Mesothelial cell of epicardium (in vitro differentiated cells): ENCODE data around the gene PRR15L. TPM values are rescaled to one million over a fixed set of nuclear protein-coding genes. Genes with fewer than 3 reads are reported as not detected.

Experiments used
- DNase-seq, 2 experiments: peaks; one replicate each; pipeline ENCODE4 v3.0.0; 2021; ENCODE audit warnings: low spot score in 2 of 2; ENCODE audit not compliant: unreplicated experiment in 2 of 2
- H3K27ac Mint-ChIP-seq: 2 replicates; pipeline ENCODE4 v1.8.0; 2021; ENCODE audit warnings: mixed read lengths
- H3K27me3 Mint-ChIP-seq: 2 replicates; pipeline ENCODE4 v1.8.0; 2021; ENCODE audit warnings: low read depth, mixed read lengths
- H3K36me3 Mint-ChIP-seq: 2 replicates; pipeline ENCODE4 v1.8.0; 2021; ENCODE audit warnings: mixed read lengths
- H3K4me1 Mint-ChIP-seq: 2 replicates; pipeline ENCODE4 v1.8.0; 2021; ENCODE audit warnings: mixed read lengths
- H3K4me3 Mint-ChIP-seq: 2 replicates; pipeline ENCODE4 v1.8.0; 2021; ENCODE audit warnings: mild to moderate bottlenecking, moderate library complexity, mixed read lengths
- H3K9me3 Mint-ChIP-seq: 2 replicates; pipeline ENCODE4 v1.8.0; 2021; ENCODE audit warnings: mixed read lengths
- CTCF ChIP-seq: fragments of 200-600 bp; sonication (generic); IDR thresholded peaks from one replicate; pipeline ENCODE4 v1.5.0; 2021; ENCODE audit warnings: antibody characterized with exemption; ENCODE audit not compliant: unreplicated experiment
- total RNA-seq: library from RNA; stranded (reverse); gene quantifications from 3 replicates; pipeline ENCODE4 v1.2.1, GENCODE V29; 2021

Gene PRR15L
- total RNA-seq, 1 donor from 2014 or later: 3.4 TPM

DNA sequence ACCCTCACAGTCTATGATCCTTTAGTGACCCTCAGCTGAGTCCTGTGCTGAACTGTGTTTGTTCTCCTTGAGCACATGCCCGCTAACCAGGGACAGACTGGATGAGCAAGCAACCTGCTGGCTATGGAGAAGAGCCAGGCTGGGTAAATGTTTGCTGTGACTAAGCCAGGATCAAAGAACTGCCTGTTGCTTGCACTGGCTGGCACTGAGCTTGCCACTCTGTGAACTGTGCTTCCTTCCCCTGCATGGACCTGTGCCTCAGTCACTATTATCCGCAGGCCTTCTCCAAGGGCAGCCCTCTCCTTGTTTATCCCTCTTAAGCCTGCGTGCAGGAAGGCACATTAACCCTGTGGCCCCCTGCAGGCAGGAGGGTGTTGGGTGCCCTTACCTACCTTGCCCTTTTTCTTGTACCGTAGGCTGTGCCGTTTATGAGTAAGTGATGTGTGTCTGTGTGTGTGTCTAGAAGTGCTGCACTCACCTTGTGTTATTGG lies 8.9 kb downstream of the PRR15L start:
- no peak for DNase-seq
- H3K4me1 Mint-ChIP-seq: peaks cover 15% of the 10 kb centered on the region
- H3K4me3 Mint-ChIP-seq: no peak overlapping the region
- H3K36me3 Mint-ChIP-seq: no peaks in the 10 kb centered on the region
- TF ChIP-seq CTCF: no peak
- no peaks in the 10 kb centered on the region for H3K9me3 Mint-ChIP-seq
- H3K27ac Mint-ChIP-seq: no peak overlapping the region
- no peaks in the 10 kb centered on the region for H3K27me3 Mint-ChIP-seq

DNA sequence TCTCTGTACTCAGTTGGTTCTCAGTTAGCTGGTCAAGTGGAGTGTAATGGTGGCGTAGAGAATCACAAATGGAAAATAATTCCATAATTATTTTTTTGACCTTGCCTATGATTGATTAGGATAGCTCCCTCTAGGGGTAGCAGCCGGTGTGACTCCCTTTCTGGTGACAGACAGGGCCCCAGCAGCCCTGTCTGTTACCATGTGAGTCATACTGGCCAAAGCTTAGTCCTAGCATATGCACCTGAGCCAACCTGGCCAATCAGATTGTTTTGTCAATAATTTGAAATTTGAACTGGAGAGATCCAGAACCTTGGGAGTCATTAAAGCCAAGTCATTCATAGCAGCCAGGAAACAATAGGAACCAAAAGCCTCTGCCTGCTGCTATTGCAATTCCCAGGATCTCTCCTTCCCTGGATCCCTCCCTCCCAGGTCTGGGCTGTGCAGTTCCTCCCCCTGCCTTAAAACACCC lies 10.7 kb downstream of the PRR15L start:
- Mint-ChIP-seq H3K4me3 (no peak overlapping the region), H3K36me3 (no peaks in the 10 kb centered on the region), H3K4me1 (peaks cover 16% of the 10 kb centered on the region), H3K27me3 (no peaks in the 10 kb centered on the region), H3K9me3 (no peaks in the 10 kb centered on the region), H3K27ac (no peak overlapping the region)
- peak; percentile 68 for TF ChIP-seq CTCF
- DNase-seq: peak in 1 of 2 experiments; percentile 64

DNA sequence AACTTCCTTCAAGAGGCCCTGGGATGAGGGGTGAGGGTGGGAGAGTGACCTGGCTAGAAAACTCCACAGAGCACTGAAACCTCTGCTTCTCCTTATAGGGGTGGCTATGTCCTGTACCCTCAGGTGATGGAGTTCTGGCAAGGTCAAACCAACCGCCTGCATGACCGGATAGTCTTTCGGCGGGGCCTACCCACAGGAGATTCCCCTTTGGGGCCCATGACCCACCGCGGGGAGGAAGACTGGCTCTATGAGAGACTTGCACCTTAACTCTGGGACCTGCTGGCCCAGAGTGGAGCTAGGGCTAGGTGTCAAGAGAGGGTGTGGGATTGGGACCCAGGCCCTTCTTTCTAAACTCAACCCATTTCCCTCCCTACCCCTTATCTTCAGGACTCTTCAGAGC lies 11.2 kb downstream of the PRR15L start:
- H3K4me1 Mint-ChIP-seq: peaks cover 18% of the 10 kb centered on the region
- no peaks in the 10 kb centered on the region for H3K27me3 Mint-ChIP-seq
- TF ChIP-seq CTCF: no peak
- no peak for DNase-seq
- H3K36me3 Mint-ChIP-seq: no peaks in the 10 kb centered on the region
- H3K4me3 Mint-ChIP-seq: no peak overlapping the region
- H3K9me3 Mint-ChIP-seq: no peaks in the 10 kb centered on the region
- no peak overlapping the region for H3K27ac Mint-ChIP-seq

DNA sequence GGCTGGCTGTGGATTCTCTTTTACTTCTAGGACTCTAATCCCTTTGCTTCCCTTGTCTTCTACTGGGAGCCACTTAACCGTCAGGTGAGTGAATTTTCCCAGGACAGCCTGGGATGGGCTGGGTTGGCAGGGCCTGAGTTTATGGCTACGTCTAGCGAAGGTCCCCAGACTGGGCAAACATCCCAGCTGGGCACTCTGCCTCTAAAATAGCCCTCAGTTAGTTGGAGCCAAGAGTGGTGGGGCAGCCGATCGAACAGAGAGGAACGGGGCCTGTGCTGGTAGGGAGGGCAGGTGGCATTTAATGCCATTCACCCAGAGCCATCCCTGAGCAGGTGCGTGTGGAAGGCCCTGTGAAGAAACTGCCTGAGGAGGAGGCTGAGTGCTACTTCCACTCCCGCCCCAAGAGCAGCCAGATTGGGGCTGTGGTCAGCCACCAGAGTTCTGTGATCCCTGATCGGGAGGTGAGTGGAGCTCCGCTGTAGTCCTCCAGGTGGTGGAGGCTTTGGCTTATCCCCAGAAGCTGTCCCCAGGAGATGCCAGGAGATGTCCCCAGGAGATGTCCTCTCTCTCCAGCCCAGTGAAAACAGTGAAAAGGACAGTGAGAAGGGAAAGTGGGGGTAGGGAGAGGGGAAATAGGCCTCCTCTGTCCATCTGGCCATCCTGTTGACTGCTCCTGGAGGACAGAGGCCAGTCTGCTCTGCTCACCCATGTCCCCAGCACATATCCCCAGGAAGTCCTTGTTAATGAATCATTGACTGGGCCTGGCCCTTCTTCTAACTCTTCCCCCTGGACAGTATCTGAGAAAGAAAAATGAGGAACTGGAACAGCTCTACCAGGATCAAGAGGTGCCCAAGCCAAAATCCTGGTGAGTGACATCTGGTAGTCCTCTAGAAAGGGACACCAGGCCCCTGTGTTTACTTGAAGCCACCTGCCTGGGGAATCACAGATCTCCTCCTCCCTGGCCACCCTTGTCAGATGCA lies 11.9 kb downstream of the PRR15L start:
- H3K27me3 Mint-ChIP-seq: no peaks in the 10 kb centered on the region
- peaks cover 23% of the 10 kb centered on the region for H3K4me1 Mint-ChIP-seq
- no peak for DNase-seq
- no peak overlapping the region for H3K4me3 Mint-ChIP-seq
- no peak overlapping the region for H3K27ac Mint-ChIP-seq
- no peak for TF ChIP-seq CTCF
- H3K36me3 Mint-ChIP-seq: no peaks in the 10 kb centered on the region
- no peaks in the 10 kb centered on the region for H3K9me3 Mint-ChIP-seq

DNA sequence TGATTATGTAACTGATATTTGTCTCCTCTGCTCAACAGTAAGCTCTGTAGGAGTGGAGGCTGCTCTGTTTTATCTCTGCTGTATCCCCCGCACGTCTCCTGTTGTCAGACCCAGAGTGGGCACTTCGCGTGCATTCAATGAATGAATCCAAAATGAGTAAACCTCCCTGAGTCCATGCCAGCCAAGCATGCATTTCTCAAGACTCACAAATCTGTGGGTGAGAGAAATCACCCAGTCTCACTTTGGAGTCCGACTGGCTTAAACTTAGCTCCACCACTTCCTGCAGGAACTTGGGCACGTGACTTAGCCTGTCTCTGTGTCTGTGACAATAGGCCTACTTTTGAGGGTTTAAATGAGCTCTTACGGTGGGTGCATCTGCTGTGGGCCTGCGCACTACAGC lies 12.6 kb downstream of the PRR15L start:
- H3K4me3 Mint-ChIP-seq: no peak overlapping the region
- no peak for TF ChIP-seq CTCF
- H3K4me1 Mint-ChIP-seq: peaks cover 23% of the 10 kb centered on the region
- H3K27me3 Mint-ChIP-seq: no peaks in the 10 kb centered on the region
- H3K27ac Mint-ChIP-seq: no peak overlapping the region
- no peak for DNase-seq
- H3K36me3 Mint-ChIP-seq: no peaks in the 10 kb centered on the region
- H3K9me3 Mint-ChIP-seq: no peaks in the 10 kb centered on the region
